CD14-positive monocyte (primary cell): ENCODE data around the gene SEMA5B. TPM values are rescaled to one million over a fixed set of nuclear protein-coding genes. Genes with fewer than 3 reads are reported as not detected.
A peak's percentile ranks its signal among the peaks of the same experiment; 100 is the strongest.

Source experiments
- DNase-seq, 3 donors: peaks; one replicate each; pipeline ENCODE4 v3.0.0-alpha.2; 2011 to 2022
- H2AFZ ChIP-seq: 2 replicates; pipeline ENCODE4 v1.6.0; 2012; ENCODE audit warnings: mild to moderate bottlenecking, low read depth, low read length, inconsistent platforms; ENCODE audit not compliant: insufficient read depth, poor library complexity, severe bottlenecking
- H3K27ac ChIP-seq, 2 donors: 1 replicate in 1 of 2; 2 replicates in 1 of 2; pipeline ENCODE4 v1.5.1; 2012 to 2013; ENCODE audit warnings: low read length in 2 of 2, control low read depth in 1 of 2, inconsistent platforms in 1 of 2, low read depth in 1 of 2, mild to moderate bottlenecking in 1 of 2
- H3K27me3 ChIP-seq, 2 donors: one replicate each; pipeline versions ENCODE4 v1.6.0 to v1.6.1; 2011 to 2013; ENCODE audit warnings: low read length in 2 of 2; ENCODE audit not compliant: control insufficient read depth in 2 of 2, insufficient read depth in 2 of 2
- H3K36me3 ChIP-seq, 2 donors: replicated peaks in 1 of 2; 1 replicate in 1 of 2; 2 replicates in 1 of 2; pipeline versions ENCODE4 v1.5.1 to v1.6.1; 2012 to 2013; ENCODE audit warnings: low read length in 2 of 2, control low read depth in 1 of 2, inconsistent platforms in 1 of 2, mild to moderate bottlenecking in 1 of 2; ENCODE audit not compliant: insufficient read depth in 2 of 2, control insufficient read depth in 1 of 2
- H3K4me1 ChIP-seq, 2 donors: 1 replicate in 1 of 2; 2 replicates in 1 of 2; pipeline versions ENCODE4 v1.5.1 to v1.6.1; 2012 to 2013; ENCODE audit warnings: low read length in 2 of 2, control low read depth in 1 of 2, inconsistent platforms in 1 of 2, mild to moderate bottlenecking in 1 of 2, moderate library complexity in 1 of 2; ENCODE audit not compliant: insufficient read depth in 2 of 2, control insufficient read depth in 1 of 2
- H3K4me2 ChIP-seq: replicated peaks from 2 replicates; pipeline ENCODE3; 2012; ENCODE audit warnings: low read length, moderate library complexity, mild to moderate bottlenecking; ENCODE audit not compliant: poor library complexity, severe bottlenecking; ENCODE audit errors: extremely low read depth
- H3K4me3 ChIP-seq, 3 experiments: fragments of 200-600 bp in 1 of 3; sonication (generic) in 1 of 3; replicated peaks in 1 of 3; 1 replicate in 2 of 3; 2 replicates in 1 of 3; pipeline ENCODE4 v1.5.1; 2011 to 2013; ENCODE audit warnings: low read length in 3 of 3, mild to moderate bottlenecking in 3 of 3, control low read depth in 2 of 3, low read depth in 2 of 3, inconsistent platforms in 1 of 3, moderate library complexity in 1 of 3
- H3K79me2 ChIP-seq: 2 replicates; pipeline ENCODE4 v1.6.0; 2012; ENCODE audit warnings: mild to moderate bottlenecking, control low read depth, inconsistent platforms, low read length, moderate library complexity; ENCODE audit not compliant: insufficient read depth
- H3K9ac ChIP-seq: 2 replicates; pipeline ENCODE4 v1.6.0; 2017; ENCODE audit warnings: low read length, mild to moderate bottlenecking; ENCODE audit not compliant: insufficient read depth, poor library complexity, severe bottlenecking
- H3K9me3 ChIP-seq, 2 donors: replicated peaks in 1 of 2; 1 replicate in 1 of 2; 2 replicates in 1 of 2; pipeline versions ENCODE4 v1.5.1 to v1.6.1; 2012 to 2013; ENCODE audit warnings: low read length in 2 of 2, control low read depth in 1 of 2; ENCODE audit not compliant: control insufficient read depth in 1 of 2, insufficient read depth in 1 of 2
- H4K20me1 ChIP-seq: 2 replicates; pipeline ENCODE4 v1.6.0; 2012; ENCODE audit warnings: mild to moderate bottlenecking, low read length, control low read depth, moderate library complexity; ENCODE audit not compliant: insufficient read depth
- H3K27ac Mint-ChIP-seq, 7 donors: one replicate each; pipeline ENCODE4 v1.8.0; 2020; ENCODE audit warnings: mild to moderate bottlenecking in 7 of 7, mixed read lengths in 7 of 7, moderate library complexity in 6 of 7, inconsistent platforms in 2 of 7
- H3K27me3 Mint-ChIP-seq, 3 donors: one replicate each; pipeline ENCODE4 v1.8.0; 2021 to 2022; ENCODE audit warnings: low read depth in 3 of 3, mild to moderate bottlenecking in 3 of 3, mixed read lengths in 3 of 3, moderate library complexity in 3 of 3, inconsistent platforms in 1 of 3
- H3K36me3 Mint-ChIP-seq, 2 donors: one replicate each; pipeline ENCODE4 v1.8.0; 2020; ENCODE audit warnings: mixed read lengths in 2 of 2, inconsistent platforms in 1 of 2, mild to moderate bottlenecking in 1 of 2
- H3K4me1 Mint-ChIP-seq: one replicate; pipeline ENCODE4 v1.8.0; 2020; ENCODE audit warnings: mild to moderate bottlenecking, mixed read lengths
- H3K4me3 Mint-ChIP-seq, 2 donors: one replicate each; pipeline ENCODE4 v1.8.0; 2020; ENCODE audit warnings: mild to moderate bottlenecking in 2 of 2, mixed read lengths in 2 of 2, moderate library complexity in 1 of 2
- H3K9me3 Mint-ChIP-seq, 7 donors: one replicate each; pipeline ENCODE4 v1.8.0; 2020 to 2022; ENCODE audit warnings: mixed read lengths in 7 of 7, mild to moderate bottlenecking in 6 of 7, moderate library complexity in 6 of 7, inconsistent platforms in 2 of 7
- intact Hi-C, 2 donors: fragments of 100-400 bp; cut with micrococcal nuclease; formaldehyde crosslinking; loops; one replicate each; pipeline versions ENCODE4 v1.15.0 to v1.15.1; 2023
- polyA plus RNA-seq, 3 donors: library from polyadenylated mRNA; depleted of rRNA in 1 of 3; unstranded in 2 of 3; stranded (reverse) in 1 of 3; fragments of 300-500 nt in 2 of 3; fragments of >200 nt in 1 of 3; fragmentation: Illumina TruSeq in 2 of 3; gene quantifications; 1 replicate in 2 of 3; 2 replicates in 1 of 3; pipeline ENCODE4 v1.2.3, GENCODE V29; 2012 to 2021
- TF ChIP-seq, protein P1 (sequence below): fragments of 200-600 bp; IDR thresholded peaks from one replicate; pipeline ENCODE4 v1.8.0; 2022; ENCODE audit warnings: antibody characterized with exemption, mild to moderate bottlenecking

SEMA5B gene
- polyA plus RNA-seq, 3 donors: not detected

DNA sequence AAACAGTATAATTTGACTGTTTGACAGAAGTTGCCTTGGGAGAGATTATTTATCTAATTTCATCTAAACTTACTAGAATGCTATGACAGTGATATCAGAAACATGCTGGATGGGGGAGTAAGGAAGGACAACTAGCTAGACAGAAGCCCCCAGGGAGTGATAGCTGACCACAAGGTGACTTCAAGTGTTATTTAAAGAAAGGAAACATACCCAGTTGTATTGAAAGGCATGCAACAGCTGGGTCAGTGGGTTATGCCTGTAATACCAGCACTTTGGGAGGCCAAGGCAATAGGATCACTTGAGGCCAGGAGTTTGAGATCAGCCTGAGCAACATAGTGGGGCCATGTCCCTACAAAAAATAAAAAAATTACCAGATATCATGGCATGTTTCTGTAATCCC, 163.1 kb downstream of the SEMA5B start:
- peak overlapping the region in 1 of 2 donors; percentile 3 for H3K27ac ChIP-seq
- no peak overlapping the region for H3K4me3 ChIP-seq
- no peak overlapping the region for H3K9ac ChIP-seq
- no peaks in the 10 kb centered on the region for H3K27me3 Mint-ChIP-seq
- no peak overlapping the region for H3K4me2 ChIP-seq
- no peaks in the 10 kb centered on the region for H3K9me3 ChIP-seq
- H3K9me3 Mint-ChIP-seq: no peaks in the 10 kb centered on the region
- intact Hi-C loops: no loop called here
- H3K27me3 ChIP-seq: no peaks in the 10 kb centered on the region
- no peak overlapping the region for H2AFZ ChIP-seq
- peak overlapping the region in 1 of 7 donors; percentile 2 for H3K27ac Mint-ChIP-seq
- H4K20me1 ChIP-seq: peaks cover 9% of the 10 kb centered on the region
- no peaks in the 10 kb centered on the region for H3K79me2 ChIP-seq
- DNase-seq: no peak
- H3K4me3 Mint-ChIP-seq: no peak overlapping the region
- H3K36me3 ChIP-seq: peaks cover 62 to 91% of the 10 kb centered on the region in 2 donors
- peaks cover 56 to 76% of the 10 kb centered on the region in 2 donors for H3K36me3 Mint-ChIP-seq
- no peaks in the 10 kb centered on the region for H3K4me1 ChIP-seq
- H3K4me1 Mint-ChIP-seq: no peaks in the 10 kb centered on the region
- TF ChIP-seq, protein P1, sequence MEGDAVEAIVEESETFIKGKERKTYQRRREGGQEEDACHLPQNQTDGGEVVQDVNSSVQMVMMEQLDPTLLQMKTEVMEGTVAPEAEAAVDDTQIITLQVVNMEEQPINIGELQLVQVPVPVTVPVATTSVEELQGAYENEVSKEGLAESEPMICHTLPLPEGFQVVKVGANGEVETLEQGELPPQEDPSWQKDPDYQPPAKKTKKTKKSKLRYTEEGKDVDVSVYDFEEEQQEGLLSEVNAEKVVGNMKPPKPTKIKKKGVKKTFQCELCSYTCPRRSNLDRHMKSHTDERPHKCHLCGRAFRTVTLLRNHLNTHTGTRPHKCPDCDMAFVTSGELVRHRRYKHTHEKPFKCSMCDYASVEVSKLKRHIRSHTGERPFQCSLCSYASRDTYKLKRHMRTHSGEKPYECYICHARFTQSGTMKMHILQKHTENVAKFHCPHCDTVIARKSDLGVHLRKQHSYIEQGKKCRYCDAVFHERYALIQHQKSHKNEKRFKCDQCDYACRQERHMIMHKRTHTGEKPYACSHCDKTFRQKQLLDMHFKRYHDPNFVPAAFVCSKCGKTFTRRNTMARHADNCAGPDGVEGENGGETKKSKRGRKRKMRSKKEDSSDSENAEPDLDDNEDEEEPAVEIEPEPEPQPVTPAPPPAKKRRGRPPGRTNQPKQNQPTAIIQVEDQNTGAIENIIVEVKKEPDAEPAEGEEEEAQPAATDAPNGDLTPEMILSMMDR: no peak

DNA sequence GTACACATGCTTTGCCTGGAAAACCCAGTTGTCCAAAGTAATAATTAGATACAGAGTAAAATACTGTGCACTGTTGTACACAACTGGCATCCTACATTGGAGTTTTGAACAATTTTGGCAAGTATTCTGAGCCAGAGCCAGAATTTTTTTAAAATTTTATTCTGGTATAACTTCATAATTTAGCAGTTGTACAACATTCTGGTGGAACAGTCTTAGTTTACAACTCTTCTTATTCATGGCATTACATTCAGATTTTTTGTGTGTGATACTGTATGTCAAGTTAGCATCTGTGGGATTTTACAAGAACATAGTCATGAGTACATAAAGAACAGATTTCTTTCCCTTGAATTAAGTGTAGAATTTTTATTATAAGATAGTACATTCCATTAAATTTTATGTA, 165.2 kb downstream of the SEMA5B start:
- no peaks in the 10 kb centered on the region for H3K27me3 Mint-ChIP-seq
- H3K4me1 Mint-ChIP-seq: no peaks in the 10 kb centered on the region
- Histone ChIP-seq H3K4me2 (no peak overlapping the region), H2AFZ (no peak overlapping the region), H3K9me3 (no peaks in the 10 kb centered on the region), H3K4me1 (no peaks in the 10 kb centered on the region), H3K9ac (no peak overlapping the region), H3K36me3 (peaks cover 63 to 99% of the 10 kb centered on the region in 2 donors), H3K27me3 (no peaks in the 10 kb centered on the region), H4K20me1 (peaks cover 9% of the 10 kb centered on the region), H3K4me3 (no peak overlapping the region), H3K79me2 (no peaks in the 10 kb centered on the region), H3K27ac (no peak overlapping the region)
- intact Hi-C loops: no loop called here
- no peak overlapping the region for H3K27ac Mint-ChIP-seq
- TF ChIP-seq, protein P1: no peak
- H3K4me3 Mint-ChIP-seq: no peak overlapping the region
- peaks cover 58 to 82% of the 10 kb centered on the region in 2 donors for H3K36me3 Mint-ChIP-seq
- H3K9me3 Mint-ChIP-seq: no peaks in the 10 kb centered on the region
- DNase-seq: no peak

Other genes starting within 250 kb of the SEMA5B start
- 10 to 100 TPM; 11.7 to 48.2 (median 11.9) TPM for gene HSPBAP1, start 233.9 kb downstream of the SEMA5B start, polyA plus RNA-seq
- gene SLC49A4, start 232.7 kb downstream of the SEMA5B start, polyA plus RNA-seq: 10 to 100 TPM; 12.9 to 19.0 (median 18.6) TPM
- 1 to 10 TPM; 7.1 to 10.0 (median 9.2) TPM for gene PDIA5, start 39.3 kb upstream of the SEMA5B start, polyA plus RNA-seq
- gene SEC22A, start 174.2 kb upstream of the SEMA5B start, polyA plus RNA-seq: 10 to 100 TPM in 1 of 3 donors, 1 to 10 TPM in 2; 6.4 to 11.0 (median 8.8) TPM